Caco-2 (cell line): Measurements from ENCODE around the gene CTDNEP1. TPM values are rescaled to one million over a fixed set of nuclear protein-coding genes. Genes with fewer than 3 reads are reported as not detected.

Experiments used
- BruUV-seq: library from RNA; stranded (reverse); fragments of 400-500 nt; replicated peaks from 2 replicates; lab custom pipeline; 2021; lab: Mats Ljungman, UMichigan
- CTCF ChIA-PET: fragments of 300-600 bp; sonication (Branson Sonifier 250); formaldehyde crosslinking; loops from one replicate; lab custom pipeline; 2022; ENCODE audit warnings: antibody characterized with exemption; lab: Charles Lee
- POLR2A ChIA-PET: fragments of 300-600 bp; sonication (Branson Sonifier 250); formaldehyde crosslinking; loops from one replicate; lab custom pipeline; 2022; ENCODE audit warnings: antibody characterized with exemption; lab: Charles Lee
- DNase-seq, 2 experiments: peaks; one replicate each; pipeline versions ENCODE4 v3.0.0 to v3.0.0-alpha.2; 2020 to 2022
- H3K27me3 ChIP-seq: replicated peaks from 2 replicates; pipeline ENCODE4 v1.6.0; 2011; ENCODE audit warnings: low read length; ENCODE audit not compliant: control insufficient read depth, insufficient read depth
- H3K36me3 ChIP-seq: 2 replicates; pipeline ENCODE4 v1.5.1; 2011; ENCODE audit warnings: low read length; ENCODE audit not compliant: control insufficient read depth, insufficient read depth
- H3K4me1 ChIP-seq: fragments of 250-450 bp; sonication (Bioruptor Pico); 2 replicates; pipeline ENCODE4 v1.5.1; 2020; ENCODE audit warnings: mild to moderate bottlenecking
- H3K4me3 ChIP-seq: 2 replicates; pipeline ENCODE4 v1.5.1; 2011; ENCODE audit warnings: low read depth, mild to moderate bottlenecking, control low read depth, low read length
- H3K9me3 ChIP-seq: fragments of 250-450 bp; sonication (Bioruptor Pico); 2 replicates; pipeline ENCODE4 v1.5.1; 2020; ENCODE audit warnings: mild to moderate bottlenecking, moderate library complexity
- H3K27ac Mint-ChIP-seq: one replicate; pipeline ENCODE4 v1.8.0; 2022; ENCODE audit warnings: mixed read lengths; ENCODE audit not compliant: unreplicated experiment
- H3K27me3 Mint-ChIP-seq: one replicate; pipeline ENCODE4 v1.8.0; 2022; ENCODE audit warnings: mixed read lengths; ENCODE audit not compliant: insufficient read depth, unreplicated experiment
- H3K36me3 Mint-ChIP-seq: one replicate; pipeline ENCODE4 v1.8.0; 2022; ENCODE audit warnings: mild to moderate bottlenecking, mixed read lengths; ENCODE audit not compliant: insufficient read depth, unreplicated experiment
- H3K4me1 Mint-ChIP-seq: one replicate; pipeline ENCODE4 v1.8.0; 2022; ENCODE audit warnings: low read depth, mixed read lengths; ENCODE audit not compliant: unreplicated experiment
- H3K4me3 Mint-ChIP-seq: one replicate; pipeline ENCODE4 v1.8.0; 2022; ENCODE audit warnings: mild to moderate bottlenecking, moderate library complexity, mixed read lengths; ENCODE audit not compliant: unreplicated experiment
- H3K9me3 Mint-ChIP-seq: one replicate; pipeline ENCODE4 v1.8.0; 2022; ENCODE audit warnings: mixed read lengths; ENCODE audit not compliant: unreplicated experiment
- intact Hi-C: fragments of 100-400 bp; cut with micrococcal nuclease; formaldehyde crosslinking; loops from one replicate; pipeline ENCODE4 v1.10.0; 2022; ENCODE audit not compliant: unreplicated experiment
- total RNA-seq: library from RNA; stranded (reverse); gene quantifications from 2 replicates; pipeline ENCODE4 v1.2.3, GENCODE V29; 2022
- TF ChIP-seq, protein P1 (sequence below), 2 experiments: fragments of 200-600 bp in 1 of 2; IDR thresholded peaks; 1 replicate in 1 of 2; 2 replicates in 1 of 2; pipeline versions ENCODE4 v1.5.1 to v1.8.0; 2011 to 2022; ENCODE audit warnings: antibody characterized with exemption in 1 of 2, control low read depth in 1 of 2, inconsistent platforms in 1 of 2, low read depth in 1 of 2, low read length in 1 of 2, mild to moderate bottlenecking in 1 of 2, moderate library complexity in 1 of 2; ENCODE audit not compliant: insufficient read depth in 1 of 2, severe bottlenecking in 1 of 2, unreplicated experiment in 1 of 2

Gene CTDNEP1
- total RNA-seq, 1 experiment from 2014 or later, result 71.1 TPM

DNA sequence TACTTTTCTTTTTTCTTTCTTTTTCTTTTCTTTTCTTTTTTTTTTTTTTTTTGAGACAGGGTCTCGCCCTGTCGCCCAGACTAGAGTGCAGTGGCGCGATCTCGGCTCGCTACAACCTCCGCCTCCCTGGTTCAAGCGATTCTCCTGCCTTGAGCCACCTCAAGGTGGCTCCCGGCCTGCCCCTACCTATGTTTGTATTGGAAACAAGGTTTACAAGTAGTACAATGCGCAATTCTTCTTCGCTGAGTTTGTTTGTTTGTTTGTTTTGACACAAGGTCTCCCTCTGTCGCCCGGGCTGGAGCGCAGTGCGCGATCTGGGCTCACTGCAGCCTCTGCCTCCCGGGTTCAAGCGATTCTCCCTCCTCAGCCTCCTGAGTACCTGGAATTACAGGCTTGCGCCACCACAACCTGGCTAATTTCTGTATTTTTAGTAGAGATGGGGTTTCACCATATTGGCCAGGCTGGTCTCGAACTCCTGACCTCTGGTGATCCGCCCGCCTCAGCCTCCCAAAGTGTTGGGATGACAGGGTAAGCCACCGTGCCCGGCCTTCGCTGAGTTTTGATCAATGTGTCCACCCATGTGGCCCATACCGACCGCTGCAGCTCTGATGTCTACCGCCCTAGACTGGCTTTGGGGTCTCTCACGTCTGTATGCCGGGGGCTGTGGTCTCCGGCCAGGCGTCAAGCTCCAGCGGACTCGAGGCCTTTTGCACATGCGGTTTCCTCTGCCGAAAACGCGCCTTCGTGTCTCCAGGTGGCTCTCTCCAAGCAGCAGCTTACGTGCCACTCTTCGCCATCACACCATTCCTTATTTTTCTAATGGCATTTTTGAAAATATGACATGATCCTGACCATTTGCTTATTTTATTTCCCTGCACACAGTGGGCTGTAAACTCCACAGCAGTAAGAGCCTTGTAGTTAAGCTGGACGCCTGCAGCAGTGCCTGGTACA, 44.0 kb upstream of the CTDNEP1 start:
- Mint-ChIP-seq H3K27me3 (no peaks in the 10 kb centered on the region), H3K9me3 (no peaks in the 10 kb centered on the region), H3K36me3 (no peaks in the 10 kb centered on the region), H3K4me3 (peak overlapping the region; percentile 73), H3K27ac (peak overlapping the region; percentile 61), H3K4me1 (peaks cover 6% of the 10 kb centered on the region)
- ChIA-PET CTCF (interaction anchor here (1.4 to 1.5 kb wide), 2 partner anchors 15 to 49 kb away, joined by 3 to 20 read pairs; partner anchors contain the start of gene SLC2A4), POLR2A (no interaction called here)
- Histone ChIP-seq H3K36me3 (no peaks in the 10 kb centered on the region; the same call in 1 of the 2 replicates), H3K27me3 (no peaks in the 10 kb centered on the region), H3K9me3 (no peaks in the 10 kb centered on the region), H3K4me3 (peak overlapping the region; percentile 42), H3K4me1 (0 out of 2 replicates have a peak, but pooled peaks cover 10% of the 10 kb centered on the region)
- TF ChIP-seq, protein P1, sequence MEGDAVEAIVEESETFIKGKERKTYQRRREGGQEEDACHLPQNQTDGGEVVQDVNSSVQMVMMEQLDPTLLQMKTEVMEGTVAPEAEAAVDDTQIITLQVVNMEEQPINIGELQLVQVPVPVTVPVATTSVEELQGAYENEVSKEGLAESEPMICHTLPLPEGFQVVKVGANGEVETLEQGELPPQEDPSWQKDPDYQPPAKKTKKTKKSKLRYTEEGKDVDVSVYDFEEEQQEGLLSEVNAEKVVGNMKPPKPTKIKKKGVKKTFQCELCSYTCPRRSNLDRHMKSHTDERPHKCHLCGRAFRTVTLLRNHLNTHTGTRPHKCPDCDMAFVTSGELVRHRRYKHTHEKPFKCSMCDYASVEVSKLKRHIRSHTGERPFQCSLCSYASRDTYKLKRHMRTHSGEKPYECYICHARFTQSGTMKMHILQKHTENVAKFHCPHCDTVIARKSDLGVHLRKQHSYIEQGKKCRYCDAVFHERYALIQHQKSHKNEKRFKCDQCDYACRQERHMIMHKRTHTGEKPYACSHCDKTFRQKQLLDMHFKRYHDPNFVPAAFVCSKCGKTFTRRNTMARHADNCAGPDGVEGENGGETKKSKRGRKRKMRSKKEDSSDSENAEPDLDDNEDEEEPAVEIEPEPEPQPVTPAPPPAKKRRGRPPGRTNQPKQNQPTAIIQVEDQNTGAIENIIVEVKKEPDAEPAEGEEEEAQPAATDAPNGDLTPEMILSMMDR (IDR thresholded peaks at IDR 0.05; ENCODE audit: insufficient read depth in 1 of 2, low read depth in 1 of 2, low read length in 1 of 2, severe bottlenecking in 1 of 2, unreplicated experiment in 1 of 2), result no peak
- intact Hi-C loops, result no loop called here
- no peak for DNase-seq
- BruUV-seq, result no TSS peak

DNA sequence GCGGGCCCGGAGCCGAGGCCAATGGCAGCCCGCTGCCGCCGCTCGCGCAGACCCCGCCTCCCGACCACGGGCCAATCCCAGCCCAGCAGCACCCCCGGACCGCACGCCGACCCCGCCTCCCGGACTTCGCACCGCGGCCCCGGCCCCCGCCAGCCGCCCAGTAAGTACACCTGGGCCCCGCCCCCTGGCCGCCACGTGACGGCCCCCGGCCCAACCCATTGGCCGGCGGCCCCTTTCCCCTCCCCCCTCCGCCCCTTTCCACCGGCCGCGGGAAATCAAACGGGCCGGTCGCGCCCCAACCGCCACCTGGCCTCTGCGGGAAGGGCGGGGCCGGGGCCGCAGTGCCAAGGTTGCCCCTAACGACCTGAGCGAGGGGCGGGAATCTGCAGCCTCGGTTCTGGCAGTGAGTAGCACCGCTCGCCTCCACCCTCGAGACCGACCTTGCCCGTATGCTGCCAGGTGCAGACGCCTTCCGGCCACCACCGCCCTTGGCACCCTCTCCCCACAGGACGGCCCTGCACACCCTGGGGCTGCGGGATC, 43.1 kb upstream of the CTDNEP1 start, which contains the start of gene YBX2:
Gene YBX2 (minus strand): TSS at position 26 of the 540 bp plus-strand sequence. CDS start 139 bp downstream, outside the sequence.
- peak within 1 kb of the TSS; percentile 61 for H3K27ac Mint-ChIP-seq
- TF ChIP-seq, protein P1 (IDR thresholded peaks at IDR 0.05; ENCODE audit: insufficient read depth in 1 of 2, low read depth in 1 of 2, low read length in 1 of 2, severe bottlenecking in 1 of 2, unreplicated experiment in 1 of 2), result no peak
- BruUV-seq, result no TSS peak
- H3K4me3 Mint-ChIP-seq, result peak within 1 kb of the TSS; percentile 73
- H3K4me3 ChIP-seq, result peak within 1 kb of the TSS; percentile 49
- H3K27me3 ChIP-seq, result no peaks in the 10 kb centered on the region
- H3K36me3 ChIP-seq, result no peaks in the 10 kb centered on the region; the same call in 1 of the 2 replicates
- POLR2A ChIA-PET, result no interaction called here
- H3K9me3 ChIP-seq, result no peaks in the 10 kb centered on the region
- H3K4me1 ChIP-seq, result 0 out of 2 replicates have a peak, but pooled peaks cover 10% of the 10 kb centered on the region
- peak; percentile 95 to 96 for DNase-seq
- peaks cover 6% of the 10 kb centered on the region for H3K4me1 Mint-ChIP-seq
- CTCF ChIA-PET, result no interaction called here
- H3K27me3 Mint-ChIP-seq, result no peaks in the 10 kb centered on the region
- no peaks in the 10 kb centered on the region for H3K9me3 Mint-ChIP-seq
- intact Hi-C loops, result loop anchor here (1.0 kb wide), 1 partner anchor 13 kb away; the partner anchor contains the start of gene SLC2A4
- no peaks in the 10 kb centered on the region for H3K36me3 Mint-ChIP-seq
